ENCODE results near the gene CCM2L. TPM values are rescaled to one million over a fixed set of nuclear protein-coding genes. Genes with fewer than 3 reads are reported as not detected.

The CCM2L gene
- total and polyA plus RNA-seq, 7 donors = 3.3 to 7.3 (median 4.0) TPM

DNA sequence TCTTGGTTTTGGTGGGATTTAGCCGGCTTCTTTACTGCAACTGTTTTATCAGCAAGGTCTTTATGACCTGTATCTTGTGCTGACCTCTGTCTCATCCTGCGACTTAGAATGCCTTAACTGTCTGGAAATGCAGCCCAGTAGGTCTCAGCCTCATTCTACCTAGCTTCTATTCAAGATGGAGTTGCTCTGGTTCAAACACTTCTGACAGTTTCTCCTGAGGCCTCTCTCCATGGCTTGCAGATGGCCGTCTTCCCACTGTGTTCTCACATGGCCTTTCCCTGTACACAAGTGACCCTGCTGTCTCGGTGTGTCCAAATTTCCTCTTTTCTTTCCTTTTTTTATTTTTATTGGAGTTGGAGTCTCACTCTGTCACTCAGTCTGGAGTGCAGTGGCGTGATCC, 4.2 kb upstream of the CCM2L start:
- ATAC-seq = no peak
- H3K9me3 ChIP-seq = no peaks in the 10 kb centered on the region
- 83 to 88% (median 83%) methylated on average over 5 of the region's 5 CpGs for WGBS, 3 donors
- no peak for DNase-seq
- no peak overlapping the region for H3K27ac ChIP-seq
- TF ChIP-seq, protein P1, sequence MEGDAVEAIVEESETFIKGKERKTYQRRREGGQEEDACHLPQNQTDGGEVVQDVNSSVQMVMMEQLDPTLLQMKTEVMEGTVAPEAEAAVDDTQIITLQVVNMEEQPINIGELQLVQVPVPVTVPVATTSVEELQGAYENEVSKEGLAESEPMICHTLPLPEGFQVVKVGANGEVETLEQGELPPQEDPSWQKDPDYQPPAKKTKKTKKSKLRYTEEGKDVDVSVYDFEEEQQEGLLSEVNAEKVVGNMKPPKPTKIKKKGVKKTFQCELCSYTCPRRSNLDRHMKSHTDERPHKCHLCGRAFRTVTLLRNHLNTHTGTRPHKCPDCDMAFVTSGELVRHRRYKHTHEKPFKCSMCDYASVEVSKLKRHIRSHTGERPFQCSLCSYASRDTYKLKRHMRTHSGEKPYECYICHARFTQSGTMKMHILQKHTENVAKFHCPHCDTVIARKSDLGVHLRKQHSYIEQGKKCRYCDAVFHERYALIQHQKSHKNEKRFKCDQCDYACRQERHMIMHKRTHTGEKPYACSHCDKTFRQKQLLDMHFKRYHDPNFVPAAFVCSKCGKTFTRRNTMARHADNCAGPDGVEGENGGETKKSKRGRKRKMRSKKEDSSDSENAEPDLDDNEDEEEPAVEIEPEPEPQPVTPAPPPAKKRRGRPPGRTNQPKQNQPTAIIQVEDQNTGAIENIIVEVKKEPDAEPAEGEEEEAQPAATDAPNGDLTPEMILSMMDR (IDR thresholded peaks at IDR 0.05) = no peak
- H3K27me3 ChIP-seq (ENCODE audit: insufficient read depth in 3 of 3, low read length in 2 of 3) = peaks cover 0 to 10% (median 2%) of the 10 kb centered on the region in 3 donors
- intact Hi-C loops (cut with DNase I) = no loop called here
- H3K4me3 ChIP-seq = no peak overlapping the region
- no peaks in the 10 kb centered on the region for H3K36me3 ChIP-seq (ENCODE audit: insufficient read depth in 1 of 2, low read depth in 1 of 2)
- H3K4me1 ChIP-seq = peaks cover 5% of the 10 kb centered on the region

- Histone ChIP-seq H3K27me3 (ENCODE audit: insufficient read depth in 3 of 3, low read length in 2 of 3) (peaks cover 0 to 13% (median 2%) of the 10 kb centered on the region in 3 donors), H3K4me3 (no peak overlapping the region), H3K27ac (peak overlapping the region; percentile 23), H3K4me1 (peaks cover 5% of the 10 kb centered on the region), H3K36me3 (ENCODE audit: insufficient read depth in 1 of 2, low read depth in 1 of 2) (no peaks in the 10 kb centered on the region), H3K9me3 (no peaks in the 10 kb centered on the region)
- TF ChIP-seq, protein P1 (IDR thresholded peaks at IDR 0.05) = no peak
- 27 to 38% (median 36%) methylated on average over 8 of the region's 8 CpGs for WGBS, 3 donors
- no peak for ATAC-seq
- intact Hi-C loops (cut with DNase I) = no loop called here
- no peak for DNase-seq
These were observed 3.1 kb upstream of the CCM2L start for GRCh38 chr20:32006841-32007786.

- Histone ChIP-seq H3K36me3 (ENCODE audit: insufficient read depth in 1 of 2, low read depth in 1 of 2) (no peaks in the 10 kb centered on the region), H3K9me3 (no peaks in the 10 kb centered on the region), H3K27me3 (ENCODE audit: insufficient read depth in 3 of 3, low read length in 2 of 3) (peaks cover 0 to 17% (median 5%) of the 10 kb centered on the region in 3 donors), H3K27ac (peak overlapping the region; percentile 18), H3K4me1 (peaks cover 5% of the 10 kb centered on the region), H3K4me3 (no peak overlapping the region)
- ATAC-seq (peak in 3 of 4 donors; percentile 60 to 67 (median 67)), DNase-seq (peak; percentile 43 to 62)
- 27 to 45% (median 36%) methylated on average over 10 of the region's 10 CpGs for WGBS, 3 donors
- TF ChIP-seq, protein P1 (IDR thresholded peaks at IDR 0.05) = no peak
- intact Hi-C loops (cut with DNase I) = no loop called here
These were observed 2.2 kb upstream of the CCM2L start for GRCh38 chr20:32007787-32008616.

DNA sequence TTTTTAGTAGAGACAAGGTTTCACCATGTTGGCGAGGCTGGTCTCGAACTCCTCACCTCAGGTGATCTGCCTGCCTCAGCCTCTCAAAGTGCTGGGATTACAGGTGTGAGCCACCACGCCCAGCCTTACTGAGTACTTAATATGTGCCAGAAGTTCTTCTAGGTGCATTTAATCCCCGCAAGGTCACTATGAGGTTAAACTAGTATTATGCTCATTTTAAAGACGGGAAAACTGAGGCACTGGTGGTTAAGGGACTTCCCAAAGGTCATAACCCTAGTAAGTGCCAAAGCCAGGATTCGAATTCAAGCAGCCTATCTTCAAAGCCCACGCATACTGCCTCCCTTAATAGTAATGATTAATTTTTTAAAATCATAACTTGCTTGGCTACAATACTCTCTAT, 674 bp upstream of the CCM2L start:
- Histone ChIP-seq H3K9me3 (no peaks in the 10 kb centered on the region), H3K27me3 (ENCODE audit: insufficient read depth in 3 of 3, low read length in 2 of 3) (peaks cover 0 to 26% (median 5%) of the 10 kb centered on the region in 3 donors), H3K4me3 (no peak overlapping the region), H3K4me1 (peaks cover 5% of the 10 kb centered on the region), H3K36me3 (ENCODE audit: insufficient read depth in 1 of 2, low read depth in 1 of 2) (no peaks in the 10 kb centered on the region), H3K27ac (no peak overlapping the region)
- no peak for ATAC-seq
- TF ChIP-seq, protein P1 (IDR thresholded peaks at IDR 0.05) = no peak
- no peak for DNase-seq
- WGBS, 3 donors = 82 to 84% (median 83%) methylated on average over 7 of the region's 7 CpGs
- intact Hi-C loops (cut with DNase I) = no loop called here

All from psoas muscle (tissue), 8 donors.